Adrenal gland (tissue), 19 donors: ENCODE measurements around the gene GPATCH2. TPM values are rescaled to one million over a fixed set of nuclear protein-coding genes. Genes with fewer than 3 reads are reported as not detected.

Experiments
- DNase-seq, 7 donors: peaks; one replicate each; pipeline ENCODE4 v3.0.0-alpha.2; 2019 to 2020
- H3K27ac ChIP-seq, 5 donors: fragments of 200-600 bp; sonication (generic) in 4 of 5; 1 replicate in 3 of 5; 2 replicates in 2 of 5; pipeline versions ENCODE4 v1.5.1 to v1.8.0; 2016 to 2020; ENCODE audit warnings: mild to moderate bottlenecking in 1 of 5
- H3K27me3 ChIP-seq: fragments of 200-600 bp; 2 replicates; pipeline ENCODE4 v1.8.0; 2021
- H3K36me3 ChIP-seq, 2 donors: fragments of 200-600 bp; replicated peaks in 1 of 2; 1 replicate in 1 of 2; 2 replicates in 1 of 2; pipeline versions ENCODE4 v1.5.1 to v1.8.0; 2018 to 2022
- H3K4me1 ChIP-seq, 2 donors: fragments of 200-600 bp; replicated peaks in 1 of 2; 1 replicate in 1 of 2; 2 replicates in 1 of 2; pipeline versions ENCODE4 v1.5.1 to v1.8.0; 2018 to 2021
- H3K4me3 ChIP-seq, 4 donors: fragments of 200-600 bp; sonication (generic) in 3 of 4; one replicate each; pipeline ENCODE4 v1.5.1; 2016 to 2018
- H3K9me3 ChIP-seq, 3 donors: fragments of 200-600 bp; sonication (generic) in 1 of 3; replicated peaks in 1 of 3; 1 replicate in 2 of 3; 2 replicates in 1 of 3; pipeline versions ENCODE4 v1.5.1 to v1.8.0; 2016 to 2021
- POLR2A ChIP-seq, 2 donors: fragments of 450-650 bp; IDR thresholded peaks; one replicate each; pipeline ENCODE4 v1.6.1; 2017; ENCODE audit warnings: antibody characterized with exemption in 2 of 2, mild to moderate bottlenecking in 2 of 2, moderate library complexity in 1 of 2
- WGBS, 4 donors: extraction: QIAGEN DNeasy Blood & Tissue Kit in 2 of 4; methylation state at CpG; one replicate each; pipeline versions ENCODE4 v1.1.5 to v1.1.7; 2013 to 2017; 5-methylcytosine and 5-hydroxymethylcytosine counted together
- intact Hi-C, 2 donors: fragments of 100-400 bp; cut with DNase I; formaldehyde crosslinking; loops; one replicate each; pipeline versions ENCODE4 v1.14.1 to v1.15.0; 2022 to 2023
- long read RNA-seq, 10 donors: library from polyadenylated mRNA in 3 of 10; unstranded in 2 of 10; stranded (forward) in 1 of 10; transcript quantifications; one replicate each; pipeline ENCODE4 v2.0.0 and lab custom pipeline, GENCODE V29; 2021 to 2026
- polyA plus RNA-seq, 3 donors: library from polyadenylated mRNA; stranded (reverse); fragments of 200-250 nt in 2 of 3; fragments of 350-450 nt in 1 of 3; fragmentation: Illumina TruSeq in 1 of 3; extraction: RNeasy Lipid Tissue Mini Kit (QIAGEN cat#74804) in 1 of 3; gene quantifications; one replicate each; pipeline ENCODE4 v1.2.3, GENCODE V29; 2013 to 2014
- total RNA-seq, 9 donors: library from RNA; depleted of rRNA in 4 of 9; stranded (reverse); fragments of >200 nt in 4 of 9; fragments of 120-200 nt in 1 of 9; fragmentation: NEBNext Ultra II Directional in 1 of 9; extraction: Animal tissue kit (Norgen Biotek cat#: 25700) in 1 of 9; gene quantifications; one replicate each; pipeline versions ENCODE4 v1.1.0 to v1.2.4, GENCODE V29; 2013 to 2023
- TF ChIP-seq, protein P1 (sequence below), 6 experiments: fragments of 450-650 bp in 4 of 6; fragments of 200-600 bp in 2 of 6; sonication (generic) in 1 of 6; IDR thresholded peaks; 1 replicate in 5 of 6; 2 replicates in 1 of 6; pipeline versions ENCODE4 v1.5.1 to v1.8.0; 2016 to 2021; ENCODE audit warnings: antibody characterized with exemption in 6 of 6, mild to moderate bottlenecking in 2 of 6, moderate library complexity in 1 of 6
- donor health status: healthy with polysubstance abuse.
- donor health status: Bipolar disorder and iron deficiency.
- donor health status: DM: yes; HTN: yes; CAD: no.
- donor health status: DM: no; HTN: no; CAD: no.
- donor health status: DM: no; HTN: no; CAD: no.
- donor health status: DM: yes; HTN: yes; CAD: no.

GPATCH2 gene
- total RNA-seq (10 to 100 TPM in 7 of 9 donors, 1 to 10 TPM in 2; 4.1 to 29.3 (median 12.0) TPM), polyA plus RNA-seq (10 to 100 TPM in 1 of 3 donors, 1 to 10 TPM in 2; 4.0 to 10.1 (median 5.4) TPM)
- long read RNA-seq, donor 1, partial matches to known transcripts: 14 of 15 reads
- long read RNA-seq, donor 1, other reads (novel, unspliced or antisense): 0 of 15 reads
- long read RNA-seq, donor 2: 0 reads
- long read RNA-seq, donor 3, full-length matches to known transcripts: 2 of 2 reads
- long read RNA-seq, donor 3, partial matches to known transcripts: 0 of 2 reads
- long read RNA-seq, donor 3, other reads (novel, unspliced or antisense): 0 of 2 reads
- long read RNA-seq, donor 4, partial matches to known transcripts: 3 of 6 reads
- long read RNA-seq, donor 4, other reads (novel, unspliced or antisense): 2 of 6 reads
- long read RNA-seq, donor 5, full-length matches to known transcripts: 5 of 5 reads
- long read RNA-seq, donor 5, partial matches to known transcripts: 0 of 5 reads
- long read RNA-seq, donor 5, other reads (novel, unspliced or antisense): 0 of 5 reads
- long read RNA-seq, donor 6, partial matches to known transcripts: 4 of 5 reads
- long read RNA-seq, donor 6, other reads (novel, unspliced or antisense): 1 of 5 reads
- long read RNA-seq, donor 7: 0 reads
- long read RNA-seq, donor 8, partial matches to known transcripts: 0 of 2 reads
- long read RNA-seq, donor 8, other reads (novel, unspliced or antisense): 0 of 2 reads
- long read RNA-seq, donor 9: 0 reads
- long read RNA-seq, donor 10, full-length matches to known transcripts: 1 of 1 reads
- long read RNA-seq, donor 10, partial matches to known transcripts: 0 of 1 reads
- long read RNA-seq, donor 10, other reads (novel, unspliced or antisense): 0 of 1 reads

DNA sequence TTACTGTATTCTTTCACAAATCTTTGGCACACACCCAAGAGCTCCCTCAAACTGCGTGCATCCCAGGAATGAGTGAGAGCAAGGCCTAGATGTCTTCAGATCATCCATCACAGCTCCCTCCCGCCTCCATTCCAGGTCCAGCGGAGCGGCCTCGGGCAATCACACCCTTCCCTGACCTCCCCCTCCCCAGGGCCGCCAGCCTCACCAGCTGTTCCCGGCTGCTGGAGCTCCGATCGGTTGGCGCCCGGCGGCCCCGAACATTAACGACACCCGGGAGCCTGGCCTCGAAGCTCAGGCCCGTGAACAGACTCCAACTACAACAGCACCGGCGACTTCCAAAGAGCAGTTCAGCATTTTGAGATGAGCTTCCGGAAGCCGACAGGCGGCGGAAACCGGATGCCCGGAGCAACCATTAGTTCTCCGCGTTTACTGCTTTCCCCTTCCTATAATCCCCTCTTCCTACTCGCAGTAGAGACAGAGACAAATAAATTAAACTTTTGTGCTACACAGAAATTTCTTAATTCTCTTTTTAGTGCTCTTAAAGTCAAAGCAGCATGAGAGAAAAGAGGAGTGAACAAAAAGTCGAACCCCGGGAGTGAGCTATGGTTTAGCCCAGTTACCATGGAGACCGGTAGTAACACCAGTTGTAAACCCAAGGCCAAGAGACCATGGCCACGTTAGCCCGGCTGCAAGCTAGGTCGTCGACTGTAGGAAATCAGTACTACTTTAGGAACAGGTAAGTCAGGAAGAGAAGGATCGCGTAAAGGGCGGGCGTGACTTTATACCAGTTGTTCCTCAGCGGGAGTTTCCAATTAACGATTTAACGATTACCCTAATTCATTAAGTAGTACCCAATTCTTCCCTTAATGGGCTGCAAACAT, at the start of gene GPATCH2, which contains the start of gene SPATA17:
TSS of gene GPATCH2 (minus strand) at position 380 of the 881 bp plus-strand sequence. CDS start at position 261, 119 bp downstream.
TSS of gene SPATA17 (plus strand) at position 634 of the 881 bp plus-strand sequence. CDS start at position 669, 35 bp downstream.
- 0 to 2% (median 1%) methylated on average over 31 to 42 of the region's 42 CpGs for WGBS, 4 donors
- Histone ChIP-seq H3K4me3 (peak within 1 kb of the TSS; percentile 57 to 73 (median 64)), H3K27ac (peak within 1 kb of the TSS; percentile 48 to 91 (median 87)), H3K4me1 (peaks cover 4 to 48% of the 10 kb centered on the region in 2 donors), H3K9me3 (no peaks in the 10 kb centered on the region), H3K36me3 (no peaks in the 10 kb centered on the region), H3K27me3 (no peaks in the 10 kb centered on the region)
- intact Hi-C loops: no loop called here
- peak in 1 of 2 donors; percentile 40 for TF ChIP-seq POLR2A (IDR thresholded peaks at IDR 0.05)
- TF ChIP-seq, protein P1, sequence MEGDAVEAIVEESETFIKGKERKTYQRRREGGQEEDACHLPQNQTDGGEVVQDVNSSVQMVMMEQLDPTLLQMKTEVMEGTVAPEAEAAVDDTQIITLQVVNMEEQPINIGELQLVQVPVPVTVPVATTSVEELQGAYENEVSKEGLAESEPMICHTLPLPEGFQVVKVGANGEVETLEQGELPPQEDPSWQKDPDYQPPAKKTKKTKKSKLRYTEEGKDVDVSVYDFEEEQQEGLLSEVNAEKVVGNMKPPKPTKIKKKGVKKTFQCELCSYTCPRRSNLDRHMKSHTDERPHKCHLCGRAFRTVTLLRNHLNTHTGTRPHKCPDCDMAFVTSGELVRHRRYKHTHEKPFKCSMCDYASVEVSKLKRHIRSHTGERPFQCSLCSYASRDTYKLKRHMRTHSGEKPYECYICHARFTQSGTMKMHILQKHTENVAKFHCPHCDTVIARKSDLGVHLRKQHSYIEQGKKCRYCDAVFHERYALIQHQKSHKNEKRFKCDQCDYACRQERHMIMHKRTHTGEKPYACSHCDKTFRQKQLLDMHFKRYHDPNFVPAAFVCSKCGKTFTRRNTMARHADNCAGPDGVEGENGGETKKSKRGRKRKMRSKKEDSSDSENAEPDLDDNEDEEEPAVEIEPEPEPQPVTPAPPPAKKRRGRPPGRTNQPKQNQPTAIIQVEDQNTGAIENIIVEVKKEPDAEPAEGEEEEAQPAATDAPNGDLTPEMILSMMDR (IDR thresholded peaks at IDR 0.05): peak in 5 of 6 experiments; percentile 40 to 74 (median 53)
- DNase-seq: peak; percentile 71 to 89 (median 83)

DNA sequence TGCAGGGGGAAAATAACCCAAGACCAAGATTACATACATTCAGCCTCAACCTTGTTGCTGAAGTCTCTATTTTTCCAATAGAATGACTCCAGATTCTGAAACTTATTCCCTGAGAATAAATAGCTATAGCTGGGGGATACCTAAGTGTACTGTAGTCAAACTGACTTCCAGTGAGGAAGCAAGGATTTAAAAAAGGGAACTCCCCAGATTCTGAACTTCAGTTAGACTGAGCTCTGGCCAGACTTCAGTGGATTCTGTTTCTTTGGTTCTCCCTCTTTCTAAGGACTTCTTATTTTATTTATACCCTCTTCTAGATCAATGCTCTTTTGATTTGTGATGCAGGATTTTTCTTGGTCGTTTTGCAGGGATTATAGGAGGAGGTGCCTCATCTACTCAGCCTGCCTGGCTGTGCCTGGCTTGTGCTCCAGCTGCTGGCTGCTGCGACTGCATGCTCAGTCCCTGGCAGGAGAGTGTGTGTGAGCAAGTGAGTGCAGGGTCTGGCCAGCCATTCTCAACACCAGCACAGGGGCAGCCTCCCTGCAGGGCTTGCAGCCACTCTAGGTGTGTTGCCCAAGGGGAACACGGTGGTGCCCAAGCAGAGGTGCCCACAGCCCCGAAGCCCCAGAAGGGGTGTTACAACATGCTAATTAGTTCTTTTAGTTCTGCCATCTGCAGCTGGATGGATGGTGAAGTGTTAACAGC, 43.3 kb upstream of the GPATCH2 start:
- TF ChIP-seq, protein P1 (IDR thresholded peaks at IDR 0.05): no peak
- no peak for TF ChIP-seq POLR2A (IDR thresholded peaks at IDR 0.05)
- Histone ChIP-seq H3K27ac (no peak overlapping the region), H3K9me3 (no peaks in the 10 kb centered on the region), H3K27me3 (no peaks in the 10 kb centered on the region), H3K36me3 (no peaks in the 10 kb centered on the region), H3K4me3 (no peak overlapping the region), H3K4me1 (no peaks in the 10 kb centered on the region)
- 41 to 67% (median 60%) methylated on average over 3 to 4 of the region's 4 CpGs for WGBS, 4 donors
- intact Hi-C loops: no loop called here
- no peak for DNase-seq

DNA sequence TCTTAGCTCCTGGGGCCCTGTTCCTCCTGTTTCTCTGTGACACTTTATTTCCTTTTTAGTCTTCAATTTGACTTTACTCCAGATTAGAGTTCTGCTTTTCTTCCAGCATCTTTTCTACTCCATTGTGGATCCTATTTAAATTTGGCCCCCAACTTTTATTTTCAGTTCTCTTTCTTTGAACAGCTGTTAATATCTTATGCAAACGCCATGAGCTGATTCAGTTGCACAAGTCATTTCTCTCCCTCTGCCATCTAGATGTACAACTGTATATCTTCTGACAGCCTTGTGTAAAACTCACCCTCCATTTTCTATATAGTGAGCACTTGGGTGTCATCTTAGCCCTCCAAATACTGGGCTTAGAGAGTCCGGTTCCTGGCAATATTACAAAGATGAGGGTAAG, 42.5 kb upstream of the GPATCH2 start:
- WGBS, 4 donors: 70 to 82% (median 76%) methylated on average over 2 of the region's 2 CpGs
- H3K36me3 ChIP-seq: no peaks in the 10 kb centered on the region
- no peaks in the 10 kb centered on the region for H3K9me3 ChIP-seq
- intact Hi-C loops: no loop called here
- H3K4me1 ChIP-seq: no peaks in the 10 kb centered on the region
- no peak overlapping the region for H3K4me3 ChIP-seq
- no peak for TF ChIP-seq POLR2A (IDR thresholded peaks at IDR 0.05)
- TF ChIP-seq, protein P1 (IDR thresholded peaks at IDR 0.05): no peak
- no peaks in the 10 kb centered on the region for H3K27me3 ChIP-seq
- no peak overlapping the region for H3K27ac ChIP-seq
- no peak for DNase-seq
